GM18526 (cell line): Measurements from ENCODE around the gene PTPRC.

Source experiments
- POLR2A ChIP-seq: IDR thresholded peaks from 3 replicates; pipeline ENCODE4 v1.6.1; 2011; ENCODE audit not compliant: insufficient read length; ENCODE audit errors: extremely low read depth

The PTPRC gene

DNA sequence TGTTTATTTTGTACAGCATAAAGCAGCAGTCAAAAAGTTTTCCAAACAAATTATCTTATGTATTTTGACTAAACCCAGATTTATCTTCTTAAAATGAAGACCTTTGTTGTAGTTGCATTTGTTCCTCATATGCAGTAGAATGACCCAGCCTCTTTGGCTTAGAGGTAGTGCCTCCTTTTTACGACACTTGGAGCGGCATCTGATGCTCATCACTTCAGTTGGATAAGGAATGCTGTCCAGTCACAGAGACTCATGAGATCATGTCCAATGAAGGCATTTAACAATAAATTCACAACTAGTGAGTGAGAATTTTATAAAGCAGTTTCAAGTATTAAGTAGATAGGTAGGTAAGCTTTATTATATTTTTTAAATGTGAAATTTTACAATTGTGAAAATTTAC, 35.2 kb downstream of the PTPRC start:
- TF ChIP-seq POLR2A: no peak

DNA sequence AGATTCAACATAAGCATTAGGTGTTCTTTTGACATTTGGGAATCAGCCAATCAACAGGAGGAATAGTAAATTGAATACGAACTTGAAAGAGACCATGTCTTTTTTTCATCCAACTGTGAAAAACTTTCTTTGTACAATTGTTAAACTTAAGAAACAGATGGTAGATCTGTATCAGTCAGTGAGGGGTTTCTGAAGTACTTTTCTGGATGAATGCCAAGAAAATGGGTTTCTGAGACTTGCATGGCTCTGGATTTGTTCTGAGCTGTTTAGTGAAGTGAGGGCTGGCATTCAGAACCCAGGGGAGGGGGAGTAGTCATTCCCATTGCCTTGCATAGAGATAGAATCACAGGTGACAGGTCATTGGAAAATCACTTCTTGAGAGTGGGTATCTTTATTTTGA, 37.4 kb downstream of the PTPRC start:
- no peak for TF ChIP-seq POLR2A

DNA sequence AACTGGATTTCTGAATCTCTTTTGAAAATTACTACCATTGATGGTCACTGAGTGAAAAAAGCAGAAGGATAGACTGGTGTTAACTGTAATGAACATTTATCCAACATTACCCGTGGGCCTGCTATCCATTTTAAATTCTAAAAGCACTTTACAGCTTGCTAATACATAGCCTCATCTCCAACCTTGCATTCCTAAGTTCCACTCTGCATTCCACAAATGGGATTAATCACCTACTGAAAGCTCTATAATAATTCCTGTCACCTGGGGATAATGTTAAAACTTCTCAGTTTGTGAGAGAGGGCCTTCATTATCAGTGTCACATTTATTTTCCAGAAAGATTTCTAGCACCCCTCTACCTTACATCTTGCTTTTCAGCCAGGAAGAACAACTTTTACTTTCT, 38.2 kb downstream of the PTPRC start:
- no peak for TF ChIP-seq POLR2A

DNA sequence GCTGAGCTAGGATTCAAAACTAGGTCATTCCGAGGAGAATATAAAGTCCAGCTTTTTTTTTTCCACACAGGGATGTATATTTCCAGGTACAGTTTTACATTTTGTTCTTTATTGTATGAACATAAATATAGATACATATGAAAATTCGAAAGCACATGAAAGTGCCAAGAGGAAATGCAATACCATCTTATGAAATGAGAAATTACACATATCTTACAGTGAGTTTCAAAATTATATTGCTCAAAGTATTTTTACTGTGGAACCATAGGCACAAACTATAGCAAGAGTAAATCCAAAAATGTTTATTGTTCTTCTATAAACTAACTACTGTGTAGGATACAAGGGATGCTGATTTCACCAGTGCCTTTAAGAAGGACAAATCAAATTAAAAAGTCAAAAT, 39.0 kb downstream of the PTPRC start:
- TF ChIP-seq POLR2A: no peak

DNA sequence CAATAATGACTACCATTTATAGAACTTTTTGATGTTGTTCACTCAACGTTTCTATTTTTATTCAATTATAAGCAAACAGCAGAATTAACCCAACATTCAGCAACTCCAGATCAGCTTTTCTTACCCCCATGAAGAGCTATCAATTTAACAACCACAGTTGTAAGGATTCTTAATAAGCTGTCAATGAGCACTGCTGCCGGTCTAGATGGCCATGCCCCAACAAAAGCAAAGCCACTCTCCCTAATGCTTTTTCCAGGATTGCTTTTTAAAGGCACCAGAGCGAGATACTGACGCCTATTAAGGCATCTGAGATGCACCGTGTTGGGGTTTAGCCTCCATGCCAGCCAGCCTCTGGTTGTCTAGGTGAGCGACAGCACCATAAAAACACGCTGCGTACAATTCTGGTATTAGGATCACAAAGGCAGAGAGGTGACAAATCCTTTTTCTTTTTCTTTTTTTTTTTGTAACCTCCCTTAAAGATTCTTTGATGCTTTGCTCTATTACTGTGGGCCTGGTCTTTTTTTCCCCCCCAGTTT, 39.5 kb downstream of the PTPRC start:
- no peak for TF ChIP-seq POLR2A

DNA sequence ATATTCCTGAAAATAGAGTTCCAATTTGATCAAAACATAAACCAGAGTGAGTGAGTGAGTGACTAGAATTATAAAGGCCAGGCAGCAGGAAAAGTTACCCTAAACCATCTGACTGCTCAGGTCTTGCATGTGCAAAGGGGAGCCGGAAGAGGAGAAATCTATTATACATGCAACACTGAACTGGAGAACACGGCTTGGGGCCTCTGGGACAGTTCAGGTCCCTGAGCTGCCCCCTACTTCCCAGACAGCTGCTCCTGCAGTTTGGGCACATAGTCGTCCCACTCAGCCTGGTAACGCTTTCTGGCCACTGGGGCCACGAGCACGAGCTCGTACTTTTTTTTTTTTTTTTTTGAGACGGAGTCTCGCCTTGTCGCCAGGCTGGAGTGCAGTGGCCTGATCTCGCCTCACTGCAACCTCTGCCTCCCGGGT, 40.1 kb downstream of the PTPRC start:
- TF ChIP-seq POLR2A: no peak

DNA sequence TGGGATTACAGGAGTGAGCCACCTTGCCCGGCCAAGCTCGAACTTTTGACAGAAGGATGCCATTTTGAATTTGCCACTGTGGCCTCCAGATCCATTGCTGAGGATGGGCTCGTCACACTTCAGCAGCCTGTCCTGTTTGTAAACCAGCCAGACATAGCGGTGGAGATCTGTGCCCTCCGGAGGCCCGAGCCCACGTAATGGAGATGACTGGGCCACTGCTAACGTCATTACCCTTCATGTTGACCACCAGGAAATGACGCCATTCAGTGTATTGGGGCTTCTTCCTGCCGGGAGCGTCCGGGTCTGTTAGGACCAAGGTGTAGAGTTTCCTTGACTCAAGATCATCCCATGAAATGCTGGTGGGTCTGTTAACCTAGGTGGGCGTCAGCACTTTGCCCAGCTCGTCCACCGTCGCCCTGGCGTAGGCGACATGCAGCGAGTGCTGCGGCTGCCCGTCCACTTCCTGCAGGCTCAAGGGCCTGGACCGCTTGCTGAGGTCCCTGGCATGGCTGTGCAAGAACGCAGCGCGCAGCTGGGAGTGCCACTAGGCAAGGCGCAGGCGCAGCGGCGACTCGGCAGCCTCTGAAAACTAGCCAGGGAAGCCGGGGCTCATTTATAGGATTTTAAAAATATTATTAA, 40.8 kb downstream of the PTPRC start:
- TF ChIP-seq POLR2A: no peak

DNA sequence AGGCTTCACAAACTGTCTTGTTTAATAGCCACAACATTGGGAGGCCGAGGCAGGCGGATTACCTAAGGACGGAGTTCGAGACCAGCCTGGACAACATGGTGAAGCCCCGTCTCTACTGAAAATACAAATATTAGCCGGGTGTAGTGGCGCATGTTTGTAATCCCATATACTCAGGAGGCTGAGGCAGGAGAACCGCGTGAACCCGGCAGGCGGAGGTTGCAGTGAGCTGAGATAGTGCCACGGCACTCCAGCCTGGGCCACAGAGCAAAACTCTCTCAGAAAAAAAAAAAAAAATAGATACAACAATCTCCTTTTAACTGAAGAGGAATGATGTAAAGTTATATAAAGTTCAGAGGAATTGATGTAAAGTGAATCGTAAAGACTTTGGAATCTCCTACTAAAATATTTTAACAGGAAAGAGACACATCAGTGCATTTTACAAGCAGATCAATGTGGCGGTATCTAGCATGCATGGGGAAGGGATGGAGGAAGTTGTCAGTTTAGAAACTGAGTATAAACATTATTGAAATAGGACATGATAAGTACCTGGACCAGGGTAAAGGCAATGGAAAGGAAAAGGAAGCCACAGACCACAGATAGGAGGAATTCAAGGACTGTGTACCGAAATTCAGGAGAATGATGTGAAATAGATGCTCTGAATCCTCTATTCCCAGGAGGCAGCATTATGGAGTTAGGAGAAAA, 41.5 kb downstream of the PTPRC start:
- no peak for TF ChIP-seq POLR2A

DNA sequence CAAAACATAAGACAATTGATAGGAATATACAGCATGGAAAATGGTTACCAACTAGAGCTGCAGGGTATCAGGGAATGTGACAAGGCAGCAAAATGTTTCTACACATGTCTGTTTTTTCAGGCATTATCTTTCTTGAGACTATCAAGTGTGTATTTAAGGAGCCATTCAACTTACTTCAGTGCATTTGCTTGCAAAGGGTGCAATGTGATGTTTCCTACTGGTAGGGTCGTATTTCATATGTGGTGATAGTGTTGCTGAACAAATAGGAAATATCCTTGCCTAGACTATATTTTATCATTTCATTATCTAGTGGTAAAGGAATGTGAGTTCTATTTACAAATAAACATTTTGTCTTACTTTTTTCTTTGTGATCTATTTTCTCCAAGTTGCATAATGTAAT, 42.4 kb downstream of the PTPRC start:
- no peak for TF ChIP-seq POLR2A

DNA sequence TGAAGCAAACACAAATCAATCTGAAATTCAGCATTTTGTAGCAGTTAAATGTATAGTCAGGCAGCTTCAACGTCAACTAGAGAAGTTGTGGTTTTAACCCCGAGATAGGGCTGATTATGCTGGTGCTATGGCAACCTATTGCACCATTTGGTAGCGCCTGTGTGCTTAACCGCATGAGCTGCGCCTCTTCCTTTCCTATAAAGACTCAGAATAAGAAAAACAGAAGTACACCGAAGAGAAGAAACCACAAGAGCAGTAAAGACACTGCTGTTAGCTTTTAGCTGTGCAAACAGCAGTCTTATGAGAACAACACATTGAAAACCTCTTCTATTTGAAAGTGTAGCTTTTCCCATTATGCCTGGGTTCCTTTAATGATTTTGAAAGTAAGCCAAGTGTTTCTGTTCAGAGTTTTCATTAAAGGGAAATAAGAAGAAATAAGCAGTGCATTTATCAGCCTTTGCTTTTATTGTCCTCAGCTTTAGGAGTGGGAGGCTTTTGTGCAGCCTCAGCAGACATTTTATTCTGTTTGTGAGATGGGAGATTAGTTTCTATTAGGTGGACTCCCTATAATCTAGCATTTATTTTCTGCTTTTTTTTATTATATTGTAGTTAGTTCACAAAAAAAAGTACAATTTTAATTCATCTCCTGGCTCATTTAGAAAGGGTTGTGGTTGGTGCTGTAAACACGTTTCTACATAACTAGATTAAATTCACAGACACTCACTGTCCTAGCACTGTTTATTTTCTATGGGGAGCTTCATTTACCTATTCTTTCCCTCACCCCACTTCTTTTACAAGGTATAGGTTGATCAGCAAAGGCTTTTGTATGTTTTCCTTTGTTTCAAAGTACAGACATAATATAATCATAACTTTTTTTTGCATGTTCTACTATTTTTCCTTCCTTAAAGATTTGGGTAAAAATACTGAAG, 43.3 kb downstream of the PTPRC start:
- no peak for TF ChIP-seq POLR2A

DNA sequence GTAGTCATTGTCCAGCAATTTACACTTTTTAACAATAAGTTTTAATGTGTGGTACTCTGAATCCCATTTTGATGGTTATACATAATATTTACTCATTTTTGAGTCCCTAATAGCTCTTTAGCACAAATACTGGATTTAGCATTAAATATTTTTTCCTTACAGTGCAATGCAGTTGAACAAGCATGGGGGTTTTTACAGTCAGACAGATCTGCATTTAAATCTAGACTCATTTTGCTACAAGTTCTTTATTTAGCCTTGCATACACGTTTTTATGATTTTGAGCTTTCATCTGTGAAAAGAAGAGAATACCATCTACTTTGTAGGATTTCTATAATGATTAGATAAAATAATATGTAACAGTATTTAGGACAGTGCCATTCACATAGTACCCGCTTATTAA, 44.0 kb downstream of the PTPRC start:
- TF ChIP-seq POLR2A: no peak

DNA sequence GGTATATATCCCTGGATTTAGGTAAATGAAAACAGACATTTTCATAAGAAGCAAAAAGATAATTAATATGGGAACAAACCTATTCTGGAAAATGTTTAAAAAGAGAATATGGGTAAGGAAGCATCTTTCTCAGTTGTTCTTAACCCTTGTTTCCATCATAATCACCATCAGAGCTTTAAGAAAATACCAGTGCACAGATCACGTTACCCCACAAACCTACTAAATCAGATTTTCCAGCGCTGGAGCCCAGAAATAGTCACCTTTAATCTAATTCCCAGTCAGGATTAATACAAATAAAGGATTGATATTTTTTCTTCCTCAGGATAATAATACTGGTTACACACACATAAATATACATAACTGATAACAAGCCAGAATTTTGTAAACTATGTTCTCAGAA, 44.6 kb downstream of the PTPRC start:
- no peak for TF ChIP-seq POLR2A

DNA sequence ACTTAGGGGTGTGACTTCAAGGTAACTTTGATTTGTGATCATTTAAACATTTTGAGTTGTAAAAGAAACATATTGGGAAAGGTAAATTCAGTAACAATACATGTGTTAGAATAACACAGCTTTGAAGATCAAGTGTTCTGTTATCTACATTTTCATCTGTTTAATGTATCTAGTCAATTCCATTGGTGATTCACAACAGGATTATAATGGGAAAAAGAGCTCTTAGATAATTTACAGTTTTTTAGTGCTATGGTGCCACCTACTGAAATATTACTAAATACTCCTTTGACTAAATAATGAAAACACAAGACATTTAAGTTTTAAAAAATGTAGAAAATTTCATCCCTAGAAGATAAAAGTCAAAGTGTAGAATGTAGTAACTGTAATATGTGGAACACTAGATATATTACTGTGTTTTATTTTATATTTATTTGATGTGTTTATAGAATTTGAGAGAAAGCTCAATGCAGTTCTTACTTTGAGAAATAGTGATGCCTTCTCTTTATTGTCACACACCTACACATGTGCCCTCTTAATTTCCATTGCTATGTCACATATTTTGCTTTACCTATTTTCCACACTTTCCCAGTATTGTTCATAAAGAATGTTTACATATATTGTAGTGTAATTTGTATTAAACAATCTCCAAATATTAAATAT, 47.4 kb downstream of the PTPRC start:
- no peak for TF ChIP-seq POLR2A

DNA sequence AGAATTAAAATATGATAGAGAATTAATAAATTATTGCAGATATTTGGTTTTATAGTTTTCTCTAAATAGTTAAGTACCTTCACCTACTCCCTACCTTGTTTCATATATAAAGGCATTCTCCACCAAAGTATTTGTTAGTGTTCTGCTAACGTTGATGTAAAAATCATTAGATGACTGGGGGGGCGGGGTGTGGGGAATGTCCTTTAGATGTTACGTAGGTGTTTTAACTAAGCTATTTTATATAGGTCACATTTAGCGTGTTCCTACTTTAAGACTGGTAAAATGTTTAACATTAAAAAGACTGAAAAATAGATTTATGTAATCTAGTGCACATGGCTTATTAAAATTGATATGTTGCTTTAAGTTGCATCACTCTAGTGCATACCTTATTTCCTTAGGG, 48.6 kb downstream of the PTPRC start:
- TF ChIP-seq POLR2A: no peak

DNA sequence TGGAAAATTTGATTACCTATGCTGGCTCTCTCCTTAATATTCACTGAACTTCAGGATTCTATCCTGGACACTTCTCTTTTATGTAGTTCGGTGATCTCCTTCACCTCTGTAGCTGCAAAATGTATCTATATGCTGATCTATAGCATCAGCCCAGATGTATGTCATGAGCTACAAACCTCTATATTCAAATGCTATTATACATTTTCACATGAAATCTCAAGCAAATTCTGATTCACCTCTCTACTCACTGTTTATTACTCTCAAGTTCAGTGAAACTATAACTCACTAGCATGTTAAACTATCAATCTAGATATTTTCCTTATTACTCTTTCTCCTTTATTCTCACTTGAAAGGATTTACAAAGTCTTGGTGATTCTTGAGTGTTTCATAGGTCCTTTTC, 52.2 kb downstream of the PTPRC start:
- TF ChIP-seq POLR2A: no peak

DNA sequence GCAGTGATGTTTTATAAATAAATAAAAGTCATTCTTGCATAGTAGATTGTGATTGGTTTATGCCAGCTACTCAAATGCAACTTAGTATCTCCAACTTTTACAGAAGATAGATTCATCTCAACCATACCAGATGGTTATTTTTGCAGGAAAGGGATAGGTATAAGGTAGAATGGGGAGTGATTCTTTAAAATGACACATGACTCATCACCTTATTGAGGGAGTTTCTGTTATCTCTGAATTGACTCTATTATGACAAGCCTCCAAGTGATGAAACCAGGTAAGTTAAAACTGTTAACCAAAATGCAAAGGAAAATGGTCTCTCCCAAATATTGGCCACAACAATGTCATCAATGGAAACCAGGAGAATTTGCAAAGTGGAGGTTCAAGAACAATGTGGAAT, 54.5 kb downstream of the PTPRC start:
- no peak for TF ChIP-seq POLR2A

DNA sequence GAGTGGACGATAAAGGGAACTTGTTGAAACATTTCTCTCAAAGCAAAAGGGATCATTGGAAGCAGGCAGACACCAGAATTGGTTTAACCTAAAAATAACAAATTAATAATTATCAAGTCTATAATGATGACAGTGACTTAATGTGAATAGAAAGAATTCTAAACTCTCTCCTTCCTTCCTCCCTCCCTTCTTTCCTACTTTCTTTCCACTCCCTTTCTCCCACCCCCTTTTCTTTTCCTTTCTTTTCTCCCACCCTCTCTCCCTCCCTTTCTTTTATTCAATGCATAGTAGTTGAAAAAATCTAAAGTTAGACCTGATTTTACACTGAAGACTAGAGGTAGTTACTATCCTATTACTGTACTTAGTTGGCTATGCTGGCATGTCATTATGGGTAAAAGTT, 55.7 kb downstream of the PTPRC start:
- no peak for TF ChIP-seq POLR2A
